ENCODE data around the gene COL6A1.

COL6A1 gene

GRCh38 chr21:45962531-45963231, 18.9 kb upstream of the COL6A1 start:
- no peak for TF ChIP-seq CTCF (IDR thresholded peaks at IDR 0.05; ENCODE audit: insufficient read depth, missing control alignments)
- no peak for DNase-seq (ENCODE audit: insufficient read length, low spot score)
- no peak for FAIRE-seq

- FAIRE-seq (no peak), DNase-seq (ENCODE audit: insufficient read length, low spot score) (no peak)
- no peak for TF ChIP-seq CTCF (IDR thresholded peaks at IDR 0.05; ENCODE audit: insufficient read depth, missing control alignments)
These were observed 18.4 kb upstream of the COL6A1 start for GRCh38 chr21:45963232-45963570.

- no peak for DNase-seq (ENCODE audit: insufficient read length, low spot score)
- no peak for TF ChIP-seq CTCF (IDR thresholded peaks at IDR 0.05; ENCODE audit: insufficient read depth, missing control alignments)
- FAIRE-seq = no peak
These were observed 16.9 kb upstream of the COL6A1 start for GRCh38 chr21:45964649-45965048.

GRCh38 chr21:45965084-45965809, 16.3 kb upstream of the COL6A1 start:
- FAIRE-seq (no peak), DNase-seq (ENCODE audit: insufficient read length, low spot score) (no peak)
- no peak for TF ChIP-seq CTCF (IDR thresholded peaks at IDR 0.05; ENCODE audit: insufficient read depth, missing control alignments)

- FAIRE-seq (no peak), DNase-seq (ENCODE audit: insufficient read length, low spot score) (no peak)
- no peak for TF ChIP-seq CTCF (IDR thresholded peaks at IDR 0.05; ENCODE audit: insufficient read depth, missing control alignments)
These were observed 14.7 kb upstream of the COL6A1 start for GRCh38 chr21:45966791-45967394.

GRCh38 chr21:45969921-45970673, 11.5 kb upstream of the COL6A1 start:
- DNase-seq (ENCODE audit: insufficient read length, low spot score) (peak; percentile 25), FAIRE-seq (no peak)
- no peak for TF ChIP-seq CTCF (IDR thresholded peaks at IDR 0.05; ENCODE audit: insufficient read depth, missing control alignments)
